ENCODE results near the gene PPP2R1B. TPM values are rescaled to one million over a fixed set of nuclear protein-coding genes. Genes with fewer than 3 reads are reported as not detected.

Gene PPP2R1B
- total RNA-seq, 1 donor from 2014 or later = 33.8 TPM

DNA sequence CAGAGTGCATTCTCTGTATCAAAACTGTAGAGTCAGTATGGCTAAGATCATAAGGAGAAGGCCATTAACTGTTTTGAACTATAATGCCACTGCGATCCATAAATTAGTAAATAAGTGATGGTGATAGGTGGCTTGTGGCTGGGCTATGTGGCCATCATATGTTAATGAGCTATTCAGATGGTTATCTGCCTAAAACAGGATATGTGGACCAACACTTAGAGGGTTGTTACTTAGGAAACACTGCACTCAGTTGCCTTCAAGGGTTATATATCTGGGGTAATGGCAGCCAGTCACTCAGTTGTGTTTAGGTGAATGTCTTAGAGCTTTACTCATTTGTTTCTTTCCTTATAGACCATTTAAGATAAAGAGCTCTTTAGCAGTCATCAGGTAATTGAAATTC, 66.0 kb downstream of the PPP2R1B start:
- no peak overlapping the region for H3K4me3 Mint-ChIP-seq
- peaks cover 40% of the 10 kb centered on the region for H3K4me1 Mint-ChIP-seq
- no peaks in the 10 kb centered on the region for H3K27me3 Mint-ChIP-seq (ENCODE audit: low read depth)
- H3K36me3 Mint-ChIP-seq = peaks cover 5% of the 10 kb centered on the region
- TF ChIP-seq, protein P1, sequence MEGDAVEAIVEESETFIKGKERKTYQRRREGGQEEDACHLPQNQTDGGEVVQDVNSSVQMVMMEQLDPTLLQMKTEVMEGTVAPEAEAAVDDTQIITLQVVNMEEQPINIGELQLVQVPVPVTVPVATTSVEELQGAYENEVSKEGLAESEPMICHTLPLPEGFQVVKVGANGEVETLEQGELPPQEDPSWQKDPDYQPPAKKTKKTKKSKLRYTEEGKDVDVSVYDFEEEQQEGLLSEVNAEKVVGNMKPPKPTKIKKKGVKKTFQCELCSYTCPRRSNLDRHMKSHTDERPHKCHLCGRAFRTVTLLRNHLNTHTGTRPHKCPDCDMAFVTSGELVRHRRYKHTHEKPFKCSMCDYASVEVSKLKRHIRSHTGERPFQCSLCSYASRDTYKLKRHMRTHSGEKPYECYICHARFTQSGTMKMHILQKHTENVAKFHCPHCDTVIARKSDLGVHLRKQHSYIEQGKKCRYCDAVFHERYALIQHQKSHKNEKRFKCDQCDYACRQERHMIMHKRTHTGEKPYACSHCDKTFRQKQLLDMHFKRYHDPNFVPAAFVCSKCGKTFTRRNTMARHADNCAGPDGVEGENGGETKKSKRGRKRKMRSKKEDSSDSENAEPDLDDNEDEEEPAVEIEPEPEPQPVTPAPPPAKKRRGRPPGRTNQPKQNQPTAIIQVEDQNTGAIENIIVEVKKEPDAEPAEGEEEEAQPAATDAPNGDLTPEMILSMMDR (IDR thresholded peaks at IDR 0.05; ENCODE audit: unreplicated experiment) = no peak
- no peaks in the 10 kb centered on the region for H3K9me3 Mint-ChIP-seq
- H3K27ac Mint-ChIP-seq = no peak overlapping the region
- no peak for DNase-seq (ENCODE audit: low spot score in 2 of 2, unreplicated experiment in 2 of 2)

DNA sequence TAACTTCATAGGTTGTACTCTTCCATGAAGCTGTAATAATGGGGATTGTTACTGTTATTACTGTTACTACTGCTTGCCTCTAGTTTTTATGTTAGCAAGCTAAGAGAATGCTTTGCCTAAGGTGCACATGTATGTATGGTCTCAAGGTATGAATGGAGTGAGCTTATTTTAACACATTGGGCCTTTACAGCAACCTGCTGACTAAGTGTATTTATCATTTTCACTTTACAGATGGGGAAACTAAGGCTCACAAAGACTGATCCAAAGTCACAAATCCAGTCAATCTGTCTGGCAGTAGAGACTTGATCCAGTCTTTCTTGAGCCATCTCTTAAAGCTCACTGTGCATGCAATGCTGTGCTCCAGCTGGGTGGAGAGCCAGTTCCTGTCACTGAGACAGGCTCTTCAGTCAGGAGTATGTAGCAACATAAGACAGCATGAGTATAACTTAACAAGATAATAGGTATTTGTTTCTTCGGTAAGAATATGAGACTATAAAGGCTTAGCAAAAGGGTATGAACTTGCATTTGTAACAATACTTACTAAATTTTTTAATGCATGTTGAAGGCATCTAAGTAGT, 66.5 kb downstream of the PPP2R1B start:
- peaks cover 40% of the 10 kb centered on the region for H3K4me1 Mint-ChIP-seq
- H3K27ac Mint-ChIP-seq = no peak overlapping the region
- peaks cover under 1% of the 10 kb centered on the region for H3K36me3 Mint-ChIP-seq
- DNase-seq (ENCODE audit: low spot score in 2 of 2, unreplicated experiment in 2 of 2) = no peak
- TF ChIP-seq, protein P1 (IDR thresholded peaks at IDR 0.05; ENCODE audit: unreplicated experiment) = no peak
- H3K4me3 Mint-ChIP-seq = no peak overlapping the region
- no peaks in the 10 kb centered on the region for H3K9me3 Mint-ChIP-seq
- H3K27me3 Mint-ChIP-seq (ENCODE audit: low read depth) = no peaks in the 10 kb centered on the region

DNA sequence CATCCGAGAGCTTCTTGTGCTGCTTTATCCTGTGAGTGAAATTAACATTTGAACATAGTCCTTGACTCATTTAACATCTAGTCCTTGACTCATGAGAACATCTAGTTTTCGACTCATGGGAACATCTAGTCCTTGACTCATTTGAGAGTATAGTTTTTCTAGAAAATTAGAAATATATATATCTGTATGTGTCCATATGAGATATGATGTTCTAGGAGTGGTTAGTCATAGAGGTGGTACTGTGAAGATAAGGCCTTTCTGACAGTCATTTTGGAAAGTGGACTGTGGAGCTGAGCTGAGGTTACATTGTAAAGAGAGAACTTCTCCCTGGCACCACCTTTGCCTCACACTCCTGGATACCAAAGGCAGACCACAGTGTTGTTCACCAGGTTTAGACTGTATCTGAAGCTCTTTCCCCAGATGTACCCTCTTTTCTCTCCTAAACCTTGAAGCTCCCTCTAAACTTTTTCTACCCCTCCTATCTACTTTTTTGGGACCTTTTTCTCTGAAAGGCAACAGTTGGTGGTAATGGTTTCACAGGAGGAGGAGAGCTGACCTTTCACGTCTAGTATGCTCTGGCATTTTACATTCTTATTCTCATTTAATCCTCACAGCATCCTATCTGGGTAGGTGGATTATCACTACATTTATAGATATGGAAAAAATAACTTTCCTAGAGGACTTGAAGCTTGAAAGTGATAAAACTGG, 67.2 kb downstream of the PPP2R1B start:
- no peaks in the 10 kb centered on the region for H3K27me3 Mint-ChIP-seq (ENCODE audit: low read depth)
- no peaks in the 10 kb centered on the region for H3K9me3 Mint-ChIP-seq
- H3K27ac Mint-ChIP-seq = no peak overlapping the region
- H3K4me3 Mint-ChIP-seq = no peak overlapping the region
- TF ChIP-seq, protein P1 (IDR thresholded peaks at IDR 0.05; ENCODE audit: unreplicated experiment) = no peak
- peaks cover 38% of the 10 kb centered on the region for H3K4me1 Mint-ChIP-seq
- H3K36me3 Mint-ChIP-seq = no peaks in the 10 kb centered on the region
- DNase-seq (ENCODE audit: low spot score in 2 of 2, unreplicated experiment in 2 of 2) = no peak

DNA sequence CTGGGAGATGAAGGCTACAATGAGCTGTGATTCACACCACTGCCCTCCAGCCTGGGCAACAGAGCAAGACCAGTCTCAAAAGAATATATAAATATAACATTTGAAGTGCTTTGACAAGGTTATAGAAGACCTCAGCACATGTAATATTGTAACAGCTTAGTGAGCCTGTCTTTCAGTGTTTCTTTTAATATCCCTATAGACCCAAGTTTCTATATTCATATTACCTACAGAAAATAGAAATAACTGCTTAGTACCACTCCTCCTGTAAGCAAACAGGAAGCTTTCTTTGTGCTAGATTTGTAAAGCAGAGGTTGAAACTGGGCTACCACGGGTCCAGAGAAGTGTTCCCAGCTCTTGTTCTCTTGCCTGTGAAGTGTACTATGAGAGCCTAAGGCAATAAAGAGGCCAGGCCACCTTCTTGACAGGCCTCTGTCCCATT, 68.2 kb downstream of the PPP2R1B start:
- no peaks in the 10 kb centered on the region for H3K27me3 Mint-ChIP-seq (ENCODE audit: low read depth)
- peaks cover 32% of the 10 kb centered on the region for H3K4me1 Mint-ChIP-seq
- DNase-seq (ENCODE audit: low spot score in 2 of 2, unreplicated experiment in 2 of 2) = no peak

DNA sequence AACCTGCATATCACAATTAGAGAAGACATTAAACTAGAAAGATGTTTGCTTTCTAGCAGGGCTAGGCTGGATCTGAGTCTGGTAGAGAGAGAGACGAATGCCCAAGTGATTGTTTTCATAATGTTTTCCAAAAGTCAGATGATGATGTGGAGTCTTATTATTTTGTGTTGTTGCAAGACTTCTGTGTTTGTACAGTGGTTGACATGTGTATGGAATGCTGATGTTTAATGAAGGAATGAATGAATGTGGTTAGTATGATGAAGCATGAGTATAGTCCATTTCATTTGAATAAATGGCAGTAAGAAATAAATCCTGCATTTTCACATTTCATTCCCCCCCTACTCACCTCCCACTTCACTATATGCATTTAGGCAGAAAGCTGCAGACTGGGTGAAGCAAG, 69.6 kb downstream of the PPP2R1B start:
- TF ChIP-seq, protein P1 (IDR thresholded peaks at IDR 0.05; ENCODE audit: unreplicated experiment) = no peak
- H3K4me3 Mint-ChIP-seq = no peak overlapping the region
- peak overlapping the region; percentile 10 for H3K27ac Mint-ChIP-seq
- peaks cover 33% of the 10 kb centered on the region for H3K4me1 Mint-ChIP-seq
- H3K27me3 Mint-ChIP-seq (ENCODE audit: low read depth) = no peaks in the 10 kb centered on the region
- no peak for DNase-seq (ENCODE audit: low spot score in 2 of 2, unreplicated experiment in 2 of 2)
- no peaks in the 10 kb centered on the region for H3K36me3 Mint-ChIP-seq
- H3K9me3 Mint-ChIP-seq = no peaks in the 10 kb centered on the region

More for the DNA sequence above, 68.2 kb downstream of the PPP2R1B start:
- no peak overlapping the region for H3K27ac Mint-ChIP-seq
- no peaks in the 10 kb centered on the region for H3K9me3 Mint-ChIP-seq
- H3K36me3 Mint-ChIP-seq = no peaks in the 10 kb centered on the region
- TF ChIP-seq, protein P1 (IDR thresholded peaks at IDR 0.05; ENCODE audit: unreplicated experiment) = no peak
- no peak overlapping the region for H3K4me3 Mint-ChIP-seq

Data from mesothelial cell of epicardium (in vitro differentiated cells).